ENCODE results near the gene URI1.

Gene URI1

GRCh38 chr19:30014770-30015169 is 72.7 kb downstream of the URI1 start:
- no peak for DNase-seq (ENCODE audit: low read depth in 2 of 2)
- TF ChIP-seq, protein P1, sequence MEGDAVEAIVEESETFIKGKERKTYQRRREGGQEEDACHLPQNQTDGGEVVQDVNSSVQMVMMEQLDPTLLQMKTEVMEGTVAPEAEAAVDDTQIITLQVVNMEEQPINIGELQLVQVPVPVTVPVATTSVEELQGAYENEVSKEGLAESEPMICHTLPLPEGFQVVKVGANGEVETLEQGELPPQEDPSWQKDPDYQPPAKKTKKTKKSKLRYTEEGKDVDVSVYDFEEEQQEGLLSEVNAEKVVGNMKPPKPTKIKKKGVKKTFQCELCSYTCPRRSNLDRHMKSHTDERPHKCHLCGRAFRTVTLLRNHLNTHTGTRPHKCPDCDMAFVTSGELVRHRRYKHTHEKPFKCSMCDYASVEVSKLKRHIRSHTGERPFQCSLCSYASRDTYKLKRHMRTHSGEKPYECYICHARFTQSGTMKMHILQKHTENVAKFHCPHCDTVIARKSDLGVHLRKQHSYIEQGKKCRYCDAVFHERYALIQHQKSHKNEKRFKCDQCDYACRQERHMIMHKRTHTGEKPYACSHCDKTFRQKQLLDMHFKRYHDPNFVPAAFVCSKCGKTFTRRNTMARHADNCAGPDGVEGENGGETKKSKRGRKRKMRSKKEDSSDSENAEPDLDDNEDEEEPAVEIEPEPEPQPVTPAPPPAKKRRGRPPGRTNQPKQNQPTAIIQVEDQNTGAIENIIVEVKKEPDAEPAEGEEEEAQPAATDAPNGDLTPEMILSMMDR (IDR thresholded peaks at IDR 0.05; ENCODE audit: low read depth, low read length) = no peak
- no peak overlapping the region for H3K4me3 ChIP-seq (replicated peaks in 1 of 2; ENCODE audit: low read depth in 2 of 2, low read length in 2 of 2)

DNA sequence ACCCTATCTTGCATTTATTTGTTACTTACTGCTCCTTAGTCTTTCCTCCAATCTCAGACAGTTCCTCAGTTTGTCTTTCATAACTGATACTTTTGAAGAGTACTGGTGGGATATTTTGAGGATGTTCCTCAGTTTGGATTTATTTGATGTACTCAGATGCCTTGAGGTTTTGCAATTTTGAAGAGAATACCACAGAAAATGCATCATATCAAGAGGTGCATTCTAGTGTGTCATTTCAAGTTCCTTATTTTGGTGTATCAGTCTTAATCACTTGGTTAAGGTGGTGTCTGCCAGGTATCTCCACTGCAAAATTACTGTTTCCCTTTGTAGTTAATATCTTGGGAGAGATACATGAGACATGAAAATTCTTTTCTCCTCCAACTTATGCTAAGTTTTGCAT is 75.1 kb downstream of the URI1 start:
- no peak for DNase-seq (ENCODE audit: low read depth in 2 of 2)
- no peak overlapping the region for H3K4me3 ChIP-seq (replicated peaks in 1 of 2; ENCODE audit: low read depth in 2 of 2, low read length in 2 of 2)
- TF ChIP-seq, protein P1 (IDR thresholded peaks at IDR 0.05; ENCODE audit: low read depth, low read length) = no peak

- TF ChIP-seq, protein P1 (IDR thresholded peaks at IDR 0.05; ENCODE audit: low read depth, low read length) = no peak
- DNase-seq (ENCODE audit: low read depth in 2 of 2) = no peak
- H3K4me3 ChIP-seq (replicated peaks in 1 of 2; ENCODE audit: low read depth in 2 of 2, low read length in 2 of 2) = no peak overlapping the region
These were observed 78.2 kb downstream of the URI1 start for GRCh38 chr19:30020189-30020588.

GRCh38 chr19:30022659-30023058 is 80.6 kb downstream of the URI1 start:
- no peak overlapping the region for H3K4me3 ChIP-seq (replicated peaks in 1 of 2; ENCODE audit: low read depth in 2 of 2, low read length in 2 of 2)
- no peak for DNase-seq (ENCODE audit: low read depth in 2 of 2)
- TF ChIP-seq, protein P1 (IDR thresholded peaks at IDR 0.05; ENCODE audit: low read depth, low read length) = no peak

- TF ChIP-seq, protein P1 (IDR thresholded peaks at IDR 0.05; ENCODE audit: low read depth, low read length) = no peak
These were observed 81.3 kb downstream of the URI1 start for GRCh38 chr19:30023330-30023729.

GRCh38 chr19:30024091-30024490 is 82.1 kb downstream of the URI1 start:
- no peak overlapping the region for H3K4me3 ChIP-seq (replicated peaks in 1 of 2; ENCODE audit: low read depth in 2 of 2, low read length in 2 of 2)
- TF ChIP-seq, protein P1 (IDR thresholded peaks at IDR 0.05; ENCODE audit: low read depth, low read length) = no peak
- no peak for DNase-seq (ENCODE audit: low read depth in 2 of 2)

More at GRCh38 chr19:30023330-30023729, 81.3 kb downstream of the URI1 start:
- no peak overlapping the region for H3K4me3 ChIP-seq (replicated peaks in 1 of 2; ENCODE audit: low read depth in 2 of 2, low read length in 2 of 2)
- no peak for DNase-seq (ENCODE audit: low read depth in 2 of 2)

DNA sequence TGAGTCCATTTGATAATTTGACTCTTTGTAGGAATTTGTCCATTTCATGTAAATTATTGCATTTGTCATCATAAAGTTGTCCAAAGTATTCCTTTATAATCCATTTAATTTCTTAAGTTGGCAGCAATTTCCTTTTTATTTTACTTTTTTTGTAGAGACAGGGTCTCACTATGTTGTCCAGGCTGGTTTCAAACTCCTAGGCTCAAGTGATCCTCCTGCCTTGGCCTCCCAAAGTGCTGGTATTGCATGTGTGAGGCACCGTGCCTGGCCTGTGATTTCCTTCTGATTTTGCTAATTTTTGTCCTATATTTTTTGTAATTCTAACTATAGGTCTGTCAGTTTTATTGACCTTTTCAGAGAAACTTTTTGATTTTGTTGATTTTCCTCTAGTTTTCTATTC is 84.9 kb downstream of the URI1 start:
- TF ChIP-seq, protein P1 (IDR thresholded peaks at IDR 0.05; ENCODE audit: low read depth, low read length) = no peak
- no peak for DNase-seq (ENCODE audit: low read depth in 2 of 2)
- H3K4me3 ChIP-seq (replicated peaks in 1 of 2; ENCODE audit: low read depth in 2 of 2, low read length in 2 of 2) = no peak overlapping the region

Measured in cardiac fibroblast (primary cell).